LHCN-M2 (cell line): Measurements from ENCODE around the gene ADAMTS2. TPM values are rescaled to one million over a fixed set of nuclear protein-coding genes. Genes with fewer than 3 reads are reported as not detected.
A peak's percentile ranks its signal among the peaks of the same experiment; 100 is the strongest.

ENCODE experiments used
- DNase-seq: peaks from one replicate; pipeline ENCODE4 v3.0.0-alpha.2; 2012; ENCODE audit warnings: low read depth
- total RNA-seq: library from RNA; depleted of rRNA; stranded (reverse); fragments of >200 nt; gene quantifications from 2 replicates; pipeline ENCODE4 v1.2.3, GENCODE V29; 2014

ADAMTS2 gene
- total RNA-seq, 1 experiment from 2014 or later = 24.1 TPM

DNA sequence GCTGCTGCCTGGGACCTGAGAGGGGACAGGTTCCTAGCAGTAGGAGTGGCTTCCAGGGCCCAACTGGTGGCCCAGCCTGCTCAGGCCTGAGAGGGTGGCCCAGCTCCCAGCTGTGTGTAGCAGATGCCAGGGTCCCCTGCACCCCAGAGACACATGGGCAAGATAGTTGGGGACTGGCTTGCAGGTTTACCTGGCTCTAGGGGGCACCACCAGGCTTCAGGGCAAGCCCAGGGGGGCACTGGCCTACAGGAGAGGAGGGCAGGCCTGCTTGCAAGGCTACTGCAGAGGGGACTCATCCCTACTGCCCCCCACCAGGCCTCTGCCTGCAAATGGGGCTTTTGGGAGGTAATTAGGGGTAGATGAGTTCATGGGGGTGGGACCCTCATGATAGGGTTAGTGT lies 161.8 kb downstream of the ADAMTS2 start:
- DNase-seq = no peak

DNA sequence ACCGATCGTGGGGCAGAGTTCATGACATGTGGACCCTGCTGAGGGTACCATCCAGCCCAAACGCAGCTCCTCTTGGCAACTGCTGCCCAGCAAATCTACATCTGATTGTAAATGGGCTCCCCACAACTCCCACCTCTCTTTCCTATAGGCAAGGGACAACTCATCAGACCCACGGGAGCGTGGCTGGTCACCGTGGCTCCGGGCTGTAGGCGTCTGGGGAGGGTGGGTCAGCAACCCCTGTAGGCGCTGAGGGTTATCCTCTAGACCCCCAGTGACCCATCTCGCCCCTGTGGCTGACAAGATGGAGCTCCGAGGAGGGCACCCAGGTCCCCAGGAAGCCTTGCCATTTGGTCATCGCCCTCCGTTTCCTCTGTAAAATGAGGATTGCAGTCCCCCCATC lies 162.7 kb downstream of the ADAMTS2 start:
- no peak for DNase-seq

DNA sequence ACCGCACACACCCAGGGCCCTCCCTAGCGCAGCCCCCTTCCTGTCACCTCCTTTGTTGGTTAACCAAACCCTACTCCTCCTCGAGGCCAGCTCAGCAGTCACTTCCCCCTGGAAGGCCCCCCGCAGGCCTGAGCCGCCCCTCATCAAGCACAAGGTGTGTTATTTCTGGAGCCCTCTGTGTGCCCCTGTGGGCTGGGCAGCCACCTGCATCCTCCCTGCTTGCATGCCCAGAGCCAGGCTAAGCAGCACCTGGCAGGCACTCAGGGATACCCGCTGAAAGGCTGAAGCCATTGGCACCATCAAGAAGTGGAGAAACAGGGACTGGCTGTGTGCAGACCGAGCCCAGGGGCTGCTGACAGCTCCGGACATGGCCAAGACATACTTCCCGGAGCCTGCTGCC lies 163.3 kb downstream of the ADAMTS2 start:
- no peak for DNase-seq

DNA sequence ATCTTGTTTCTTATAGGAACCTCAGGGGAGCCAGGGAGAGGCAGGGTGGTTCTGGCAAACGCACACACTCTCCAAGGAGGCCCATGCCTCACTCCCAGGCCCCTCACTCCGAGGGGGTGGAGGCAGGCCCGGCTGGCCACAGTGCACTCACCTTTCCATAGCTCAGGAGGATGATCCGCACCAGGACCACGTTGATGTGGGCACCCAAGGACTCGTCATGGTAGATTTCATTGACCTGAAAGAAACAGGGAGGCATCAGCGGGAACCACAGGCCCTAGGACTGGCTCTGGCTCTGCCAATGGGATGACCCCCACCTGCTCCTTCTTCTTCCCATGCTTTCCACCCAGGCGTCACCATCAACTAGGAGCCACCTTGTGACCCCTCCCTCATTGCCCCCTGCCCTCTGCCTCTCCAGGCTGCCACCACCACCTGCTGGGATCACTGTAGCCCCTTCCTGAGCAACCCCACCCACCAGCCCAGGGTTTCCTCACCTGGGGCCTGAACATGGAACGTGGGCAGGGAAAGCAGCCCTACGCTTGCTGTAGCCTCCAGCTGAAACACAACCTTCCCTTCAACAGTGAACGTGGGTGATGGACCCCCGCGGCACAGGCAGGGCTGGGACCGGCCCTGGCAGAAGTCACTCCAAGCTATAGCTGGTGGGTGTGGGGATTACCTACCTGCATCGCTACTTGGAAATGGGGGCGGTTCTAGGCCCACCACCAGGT lies 164.2 kb downstream of the ADAMTS2 start:
- DNase-seq = no peak

GRCh38 chr5:179180061-179180610 lies 165.1 kb downstream of the ADAMTS2 start:
- no peak for DNase-seq

DNA sequence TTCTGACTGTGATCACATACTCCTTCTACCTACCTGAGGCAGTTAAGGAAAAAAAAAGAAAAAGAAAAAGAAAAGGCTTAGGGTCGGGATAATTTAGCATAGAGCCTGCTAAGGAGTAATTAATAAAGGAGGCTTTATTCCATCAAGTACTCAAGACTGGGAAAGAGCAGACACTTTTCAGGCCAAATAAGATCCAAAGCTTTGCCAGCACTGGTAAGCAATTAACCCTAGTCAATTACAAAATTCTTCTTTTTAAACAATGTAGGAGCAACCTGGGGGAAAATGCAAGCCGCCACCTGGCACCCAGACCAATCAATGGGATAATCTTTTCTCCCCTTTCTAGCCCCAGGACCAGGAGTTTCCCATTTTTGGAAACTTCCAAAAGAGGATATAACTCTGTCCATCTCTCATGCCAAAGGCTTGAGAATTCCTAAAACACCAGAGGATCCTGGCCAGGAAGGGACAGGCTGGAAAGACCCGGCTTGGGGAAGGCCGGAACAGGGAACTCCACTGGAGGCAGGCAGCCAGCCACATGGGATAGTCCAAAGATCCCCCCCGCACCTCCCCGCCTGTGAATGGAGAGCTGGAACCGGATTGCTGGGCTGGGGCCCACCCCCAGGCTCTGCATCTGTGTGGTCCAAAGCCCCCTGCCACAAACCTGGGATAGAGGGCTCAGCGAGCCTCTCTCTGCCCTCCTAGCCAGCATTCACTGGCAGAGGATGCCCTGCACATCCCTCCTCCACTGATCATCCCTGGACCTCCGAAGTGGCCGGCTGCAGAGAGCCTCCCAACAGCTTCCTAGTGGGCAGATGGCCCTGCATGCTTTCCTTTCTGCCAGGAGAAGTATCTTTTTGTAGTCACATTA lies 167.3 kb downstream of the ADAMTS2 start:
- DNase-seq = no peak

DNA sequence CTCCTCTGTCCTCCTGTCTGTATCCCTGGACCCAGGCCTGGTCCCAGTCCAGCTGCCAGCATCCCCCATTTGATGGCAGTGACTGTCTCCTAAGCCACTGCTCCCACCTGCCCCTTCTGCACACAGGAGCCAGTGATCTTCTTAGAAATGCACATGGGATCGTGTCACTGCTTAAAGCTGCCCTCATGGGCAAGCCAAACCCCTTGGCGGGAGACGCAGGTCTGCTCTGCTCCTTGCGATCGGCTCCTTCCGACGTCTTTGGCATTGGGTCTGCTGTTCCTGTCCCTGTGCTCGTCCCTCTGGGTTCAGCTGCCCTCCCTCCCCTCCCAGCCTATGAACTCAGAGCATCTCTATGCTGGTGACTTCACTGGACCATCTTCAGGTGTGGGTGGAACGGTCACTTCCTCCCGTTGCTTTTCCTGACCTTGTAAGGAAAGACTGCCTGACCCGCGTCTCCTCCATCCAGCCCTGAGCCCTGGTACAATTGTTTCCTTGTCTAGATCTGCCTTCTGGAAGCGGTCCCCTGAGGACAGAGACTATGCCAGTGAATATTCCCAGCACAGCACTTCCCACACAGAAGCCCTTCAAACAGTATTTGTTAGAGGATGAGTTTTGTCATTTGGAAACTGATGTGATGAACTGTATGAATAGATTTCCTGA lies 168.6 kb downstream of the ADAMTS2 start:
- no peak for DNase-seq

- no peak for DNase-seq
Measured at GRCh38 chr5:179176166-179176565, 169.1 kb downstream of the ADAMTS2 start.

DNA sequence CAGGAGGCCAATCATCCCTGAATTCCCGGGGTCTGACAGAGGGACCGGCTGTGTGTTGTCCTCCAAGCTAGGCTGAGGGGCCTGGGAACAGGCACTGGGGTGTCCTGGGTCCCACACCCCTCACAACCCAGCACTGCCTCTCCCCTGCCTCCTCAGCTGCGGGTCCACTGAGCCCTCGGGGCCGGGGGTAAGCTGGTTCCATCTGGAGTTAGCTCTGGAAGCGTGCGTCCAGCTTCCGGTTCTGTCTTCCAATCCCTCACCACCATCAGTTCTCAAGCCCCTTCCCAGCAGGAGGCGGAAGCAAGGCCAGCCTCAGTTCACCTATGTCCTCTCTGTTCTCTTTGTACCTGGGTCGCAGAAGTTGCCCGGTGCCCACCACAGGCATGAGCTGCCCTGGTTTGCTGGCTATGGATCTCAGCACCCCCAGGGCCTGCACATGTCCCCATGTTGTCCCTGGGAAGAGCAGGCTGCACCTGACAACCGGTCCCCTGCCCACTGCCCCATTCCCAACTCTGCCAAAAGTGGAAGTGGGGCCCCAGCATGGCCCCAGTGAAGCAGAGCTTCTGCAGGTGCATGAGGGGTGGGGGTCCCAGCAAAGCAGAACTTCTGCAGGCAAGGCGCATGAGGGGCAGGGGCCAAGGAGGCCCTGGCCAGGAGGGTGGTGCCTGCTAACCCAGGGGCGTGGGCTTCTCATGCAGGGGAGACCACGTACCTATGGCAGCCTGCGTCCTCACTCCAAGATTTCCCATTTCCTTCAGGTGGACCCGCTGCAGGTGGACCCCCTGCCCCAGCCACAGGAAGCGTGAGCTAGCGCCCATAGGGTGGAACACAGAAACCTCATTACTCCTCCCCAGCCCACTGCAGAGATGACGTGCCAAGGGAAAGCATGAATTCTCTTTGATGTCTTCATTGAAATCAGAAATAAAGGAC lies 173.2 kb downstream of the ADAMTS2 start:
- DNase-seq = no peak

DNA sequence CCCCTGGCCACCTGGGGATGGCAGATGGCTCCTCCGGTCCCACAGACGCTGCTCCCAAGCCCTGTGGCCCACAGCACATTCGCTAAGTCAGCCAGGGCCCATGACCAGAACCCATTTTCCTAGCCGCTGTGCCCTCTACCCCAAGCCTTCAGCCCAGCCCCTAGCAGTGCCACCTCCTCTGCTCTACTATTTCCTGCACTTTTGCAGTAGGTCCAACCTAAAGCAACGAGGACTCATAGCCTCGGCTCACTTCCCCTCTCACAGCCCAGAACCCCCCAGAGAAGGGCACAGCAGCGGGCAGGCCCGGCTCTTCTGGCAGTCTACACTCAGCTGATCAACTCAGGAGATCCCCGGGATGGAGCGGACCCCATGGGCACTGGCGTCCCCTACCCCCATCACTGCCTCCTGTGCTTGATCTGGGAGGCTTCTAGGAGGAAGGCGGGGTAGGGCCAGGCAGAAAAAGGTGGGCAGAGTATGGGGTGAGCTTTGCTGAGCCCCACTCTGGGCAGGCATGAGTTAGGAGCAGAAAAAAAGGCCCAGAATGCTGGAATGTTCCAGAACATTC lies 173.9 kb downstream of the ADAMTS2 start:
- no peak for DNase-seq

- DNase-seq = no peak
Measured at GRCh38 chr5:179170606-179171005, 174.7 kb downstream of the ADAMTS2 start.

DNA sequence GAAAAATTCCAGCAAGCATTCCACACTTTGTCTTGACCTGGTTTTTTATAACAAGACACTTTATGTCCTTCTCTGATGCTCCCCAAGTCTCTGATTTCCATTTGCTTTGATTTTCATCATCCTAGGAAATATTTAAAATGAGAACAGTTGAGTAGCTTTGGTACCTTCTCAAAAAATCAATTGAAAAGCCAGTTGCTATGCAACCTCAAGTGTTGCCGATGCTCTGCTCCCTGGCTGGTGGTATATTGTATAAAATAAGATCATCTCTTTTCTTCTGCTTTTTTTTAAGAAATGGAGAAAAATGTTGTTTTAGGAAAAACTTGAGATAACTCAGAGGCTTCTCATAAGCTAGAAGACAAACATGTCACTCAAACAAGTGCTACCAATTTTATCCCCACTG lies 175.4 kb downstream of the ADAMTS2 start:
- DNase-seq = no peak

- DNase-seq = no peak
Measured at GRCh38 chr5:179168664-179169063, 176.6 kb downstream of the ADAMTS2 start.

GRCh38 chr5:179167871-179168451 lies 177.3 kb downstream of the ADAMTS2 start:
- no peak for DNase-seq

- peak; percentile 18 for DNase-seq
Measured at GRCh38 chr5:179166886-179167841, 178.1 kb downstream of the ADAMTS2 start.

- no peak for DNase-seq
Measured at GRCh38 chr5:179166171-179166885, 178.9 kb downstream of the ADAMTS2 start.

GRCh38 chr5:179165421-179166170 lies 179.7 kb downstream of the ADAMTS2 start:
- no peak for DNase-seq
